Vagina (tissue), 2 donors: ENCODE results near the gene IRF6.

Source experiments
- POLR2A ChIP-seq, 2 donors: fragments of 450-650 bp; IDR thresholded peaks; one replicate each; pipeline ENCODE4 v1.6.1; 2017; ENCODE audit warnings: antibody characterized with exemption in 2 of 2, mild to moderate bottlenecking in 2 of 2, moderate library complexity in 2 of 2
- TF ChIP-seq, protein P1 (sequence below), 3 experiments: fragments of 450-650 bp in 2 of 3; fragments of 200-600 bp in 1 of 3; sonication (generic) in 1 of 3; IDR thresholded peaks; one replicate each; pipeline ENCODE4 v1.5.1; 2017 to 2019; ENCODE audit warnings: antibody characterized with exemption in 3 of 3, mild to moderate bottlenecking in 2 of 3, moderate library complexity in 2 of 3

DNA sequence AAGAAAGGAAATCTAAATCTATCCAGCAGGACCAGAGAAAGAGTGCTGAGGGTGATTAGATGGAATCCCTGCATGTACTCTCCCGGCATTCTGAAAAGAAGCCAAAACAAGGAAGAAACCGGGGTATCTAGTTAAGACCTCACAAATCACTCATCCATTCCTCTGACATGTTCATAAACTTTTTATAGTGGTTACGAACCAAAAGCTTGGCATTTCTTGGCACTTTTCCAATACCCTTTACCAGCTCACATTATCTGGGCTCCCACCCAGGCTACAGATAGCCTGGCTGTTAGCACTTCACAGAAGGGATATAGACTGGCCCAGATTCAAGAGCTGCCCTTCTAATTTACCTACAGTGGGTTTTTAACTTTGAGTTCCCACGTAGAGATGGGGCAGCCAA is 19.8 kb downstream of the IRF6 start:
- TF ChIP-seq POLR2A (IDR thresholded peaks at IDR 0.05): no peak
- TF ChIP-seq, protein P1, sequence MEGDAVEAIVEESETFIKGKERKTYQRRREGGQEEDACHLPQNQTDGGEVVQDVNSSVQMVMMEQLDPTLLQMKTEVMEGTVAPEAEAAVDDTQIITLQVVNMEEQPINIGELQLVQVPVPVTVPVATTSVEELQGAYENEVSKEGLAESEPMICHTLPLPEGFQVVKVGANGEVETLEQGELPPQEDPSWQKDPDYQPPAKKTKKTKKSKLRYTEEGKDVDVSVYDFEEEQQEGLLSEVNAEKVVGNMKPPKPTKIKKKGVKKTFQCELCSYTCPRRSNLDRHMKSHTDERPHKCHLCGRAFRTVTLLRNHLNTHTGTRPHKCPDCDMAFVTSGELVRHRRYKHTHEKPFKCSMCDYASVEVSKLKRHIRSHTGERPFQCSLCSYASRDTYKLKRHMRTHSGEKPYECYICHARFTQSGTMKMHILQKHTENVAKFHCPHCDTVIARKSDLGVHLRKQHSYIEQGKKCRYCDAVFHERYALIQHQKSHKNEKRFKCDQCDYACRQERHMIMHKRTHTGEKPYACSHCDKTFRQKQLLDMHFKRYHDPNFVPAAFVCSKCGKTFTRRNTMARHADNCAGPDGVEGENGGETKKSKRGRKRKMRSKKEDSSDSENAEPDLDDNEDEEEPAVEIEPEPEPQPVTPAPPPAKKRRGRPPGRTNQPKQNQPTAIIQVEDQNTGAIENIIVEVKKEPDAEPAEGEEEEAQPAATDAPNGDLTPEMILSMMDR (IDR thresholded peaks at IDR 0.05): no peak
